HG03378 (cell line): ENCODE results near the gene LGALS7B.
A peak's percentile ranks its signal among the peaks of the same experiment; 100 is the strongest.
"Not testable (repeated sequence)": the region's sequence is repeated elsewhere in the genome, so short reads cannot be mapped to it uniquely, and the experiment has no call there.

Experiments
- ATAC-seq: cut with Tn5 transposase; IDR thresholded peaks from one replicate; pipeline ENCODE4 v1.9.1; 2021; ENCODE audit warnings: mild to moderate bottlenecking, moderate library complexity; ENCODE audit not compliant: unreplicated experiment

The LGALS7B gene

GRCh38 chr19:38816131-38816750, 27.2 kb downstream of the LGALS7B start:
- ATAC-seq, result no peak

- no peak for ATAC-seq
These were observed 28.1 kb downstream of the LGALS7B start for GRCh38 chr19:38817081-38817480.

GRCh38 chr19:38819231-38819920, 30.4 kb downstream of the LGALS7B start:
- no peak for ATAC-seq

- ATAC-seq, result not testable (repeated sequence)
These were observed 32.3 kb downstream of the LGALS7B start for GRCh38 chr19:38821230-38821825.

GRCh38 chr19:38825936-38826335, 36.9 kb downstream of the LGALS7B start:
- ATAC-seq, result not testable (repeated sequence)

- no peak for ATAC-seq
These were observed 38.0 kb downstream of the LGALS7B start for GRCh38 chr19:38826856-38827551.

GRCh38 chr19:38829203-38829602, 40.2 kb downstream of the LGALS7B start:
- ATAC-seq, result not testable (repeated sequence)

- no peak for ATAC-seq
These were observed 41.2 kb downstream of the LGALS7B start for GRCh38 chr19:38830039-38830733.

GRCh38 chr19:38831142-38831605, 42.2 kb downstream of the LGALS7B start:
- peak; percentile 24 for ATAC-seq

- no peak for ATAC-seq
These were observed 44.1 kb downstream of the LGALS7B start for GRCh38 chr19:38833092-38833425.

- no peak for ATAC-seq
These were observed 45.1 kb downstream of the LGALS7B start for GRCh38 chr19:38834104-38834490.

GRCh38 chr19:38834590-38834989, 45.6 kb downstream of the LGALS7B start:
- ATAC-seq, result no peak

- no peak for ATAC-seq
These were observed 47.4 kb downstream of the LGALS7B start for GRCh38 chr19:38836159-38836982.

- no peak for ATAC-seq
These were observed 48.1 kb downstream of the LGALS7B start for GRCh38 chr19:38836983-38837626.

GRCh38 chr19:38837656-38838121, 48.7 kb downstream of the LGALS7B start:
- ATAC-seq, result no peak

- no peak for ATAC-seq
These were observed 49.4 kb downstream of the LGALS7B start for GRCh38 chr19:38838208-38838985.

- no peak for ATAC-seq
These were observed 50.2 kb downstream of the LGALS7B start for GRCh38 chr19:38838986-38839761.
